OCI-LY7 (cell line): ENCODE data around the gene ACAP1.

Experiments
- CTCF ChIP-seq: fragments of 200-600 bp; sonication (generic); conservative IDR thresholded peaks from 2 replicates; pipeline ENCODE4 v1.5.1; 2014; ENCODE audit warnings: mild to moderate bottlenecking, antibody characterized with exemption, low read length, moderate library complexity, mixed read lengths
- EZH2phosphoT487 ChIP-seq: fragments of 200-600 bp; sonication (generic); IDR thresholded peaks from 2 replicates; pipeline ENCODE4 v1.6.1; 2018; ENCODE audit warnings: low read depth, borderline replicate concordance, mild to moderate bottlenecking, mixed run types, antibody characterized with exemption, low read length, moderate library complexity, mixed read lengths

- TF ChIP-seq CTCF (no peak), EZH2phosphoT487 (no peak)
Measured at GRCh38 chr17:7370853-7371252, 34.5 kb downstream of the ACAP1 start.
